HepG2 (cell line): ENCODE results near the gene SLC38A3. TPM values are rescaled to one million over a fixed set of nuclear protein-coding genes. Genes with fewer than 3 reads are reported as not detected.

Experiments used
- CBX1 ChIP-seq: IDR thresholded peaks from one replicate; pipeline ENCODE4 v1.6.1; 2016; ENCODE audit warnings: antibody characterized with exemption, low read depth
- ETV6 ChIP-seq: sonication (generic); formaldehyde crosslinking; conservative IDR thresholded peaks from 2 replicates; pipeline ENCODE4 v1.4.0; 2020; ENCODE audit warnings: missing genetic modification reagents
- JUNB ChIP-seq: sonication (generic); formaldehyde crosslinking; IDR thresholded peaks from 2 replicates; pipeline ENCODE4 v1.8.0; 2022; ENCODE audit warnings: missing genetic modification reagents, mild to moderate bottlenecking, borderline replicate concordance
- NR1H2 ChIP-seq: sonication (generic); formaldehyde crosslinking; IDR thresholded peaks from 2 replicates; pipeline ENCODE4 v1.8.1; 2022; ENCODE audit warnings: low read depth, missing genetic modification reagents, borderline replicate concordance
- RBAK ChIP-seq: sonication (generic); formaldehyde crosslinking; IDR thresholded peaks from 2 replicates; pipeline ENCODE4 v1.5.1; 2020; ENCODE audit warnings: mild to moderate bottlenecking, missing genetic modification reagents
- THYN1 ChIP-seq: sonication (generic); formaldehyde crosslinking; IDR thresholded peaks from 2 replicates; pipeline ENCODE4 v1.8.1; 2023; ENCODE audit warnings: low read depth, mild to moderate bottlenecking, moderate library complexity, missing genetic modification reagents, borderline replicate concordance
- ZNF557 ChIP-seq: sonication (generic); formaldehyde crosslinking; IDR thresholded peaks from 2 replicates; pipeline ENCODE4 v1.4.0; 2020; ENCODE audit warnings: missing genetic modification reagents
- ZNF766 ChIP-seq: sonication (generic); formaldehyde crosslinking; IDR thresholded peaks from 2 replicates; pipeline ENCODE4 v1.5.0; 2020; ENCODE audit warnings: missing genetic modification reagents, borderline replicate concordance
- ZZZ3 ChIP-seq: sonication (generic); formaldehyde crosslinking; IDR thresholded peaks from 2 replicates; pipeline ENCODE4 v1.4.0; 2020; ENCODE audit warnings: missing genetic modification reagents, mild to moderate bottlenecking, borderline replicate concordance
- polyA plus RNA-seq, 8 experiments: library from polyadenylated mRNA; depleted of rRNA in 3 of 8; stranded (reverse) in 7 of 8; unstranded in 1 of 8; fragments of >200 nt; fragmentation: Illumina TruSeq in 4 of 8; extraction: Trizol in 4 of 8; gene quantifications; 2 replicates each; pipeline versions ENCODE4 v1.2.1 to v1.2.3, GENCODE V29; 2011 to 2016; ENCODE audit warnings: low read depth in 4 of 8, missing spikeins in 1 of 8, mixed read lengths in 1 of 8; ENCODE audit not compliant: insufficient read depth in 1 of 8
- total RNA-seq, 5 experiments: library from RNA; depleted of rRNA; stranded (reverse); fragments of >200 nt; fragmentation: Illumina TruSeq; extraction: Trizol; gene quantifications; 2 replicates each; pipeline ENCODE4 v1.2.3, GENCODE V29; 2016; ENCODE audit warnings: low read depth in 1 of 5
- TF ChIP-seq, protein P1 (sequence below): IDR thresholded peaks from 2 replicates; pipeline ENCODE4 v1.6.1; 2012; ENCODE audit warnings: low read depth, low read length, improper control_type of control experiment
- TF ChIP-seq, protein P2 (sequence below): sonication (generic); formaldehyde crosslinking; IDR thresholded peaks from 2 replicates; pipeline ENCODE4 v1.4.0; 2020; ENCODE audit warnings: missing genetic modification reagents; ENCODE audit errors: not compliant biosample characterization
- TF ChIP-seq, protein P3 (sequence below): sonication (generic); formaldehyde crosslinking; IDR thresholded peaks from 2 replicates; pipeline ENCODE4 v1.4.0; 2020; ENCODE audit warnings: missing genetic modification reagents, borderline replicate concordance
- TF ChIP-seq, protein P4 (sequence below): IDR thresholded peaks from 2 replicates; pipeline ENCODE4 v1.6.1; 2016; ENCODE audit warnings: mild to moderate bottlenecking, missing biosample characterization, missing genetic modification reagents
- TF ChIP-seq, protein P5 (sequence below): sonication (generic); formaldehyde crosslinking; IDR thresholded peaks from one replicate; pipeline ENCODE4 v1.5.1; 2020; ENCODE audit warnings: mild to moderate bottlenecking, missing genetic modification reagents; ENCODE audit errors: not compliant biosample characterization

Gene SLC38A3
- total and polyA plus RNA-seq, 2 of the 13 experiments (the other 11 are each of a cell fraction or from before 2014, with no cell fraction given): 29.8 to 164 TPM

DNA sequence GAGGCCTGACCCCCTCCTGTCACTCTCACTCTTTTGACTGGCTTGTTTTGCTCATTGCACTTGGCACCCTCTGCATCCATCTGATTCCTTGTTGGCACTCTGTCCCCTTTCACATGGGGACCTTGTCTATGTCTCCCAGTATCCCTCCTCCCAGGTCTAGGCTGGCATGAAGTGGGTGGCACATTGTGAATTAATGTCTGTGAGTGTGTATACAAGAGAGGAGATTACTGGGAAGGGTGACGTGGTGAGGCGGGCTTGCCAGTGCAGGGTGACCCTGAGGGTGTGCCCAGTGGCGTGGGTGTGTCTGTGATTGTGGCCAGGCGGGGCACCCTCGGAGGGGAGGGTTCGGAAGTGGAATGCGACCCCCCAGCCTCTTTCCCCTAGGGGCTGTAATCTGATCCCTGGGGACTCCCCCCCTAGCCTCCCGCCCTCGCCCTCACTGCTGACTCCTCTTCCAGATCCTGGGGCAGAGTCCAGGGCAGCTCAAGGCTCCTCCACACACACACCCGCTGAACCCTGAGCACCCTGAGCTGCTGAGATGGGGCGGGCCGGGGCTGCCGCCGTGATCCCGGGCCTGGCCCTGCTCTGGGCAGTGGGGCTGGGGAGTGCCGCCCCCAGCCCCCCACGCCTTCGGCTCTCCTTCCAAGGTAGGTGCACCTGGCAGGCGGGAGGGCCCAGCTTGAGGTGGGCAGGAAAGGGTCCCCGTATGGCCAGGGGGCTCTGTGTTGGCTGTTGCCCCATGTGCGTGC is 63.8 kb downstream of the SLC38A3 start, which contains the start of gene SEMA3B (continued):
- TF ChIP-seq, protein P1, sequence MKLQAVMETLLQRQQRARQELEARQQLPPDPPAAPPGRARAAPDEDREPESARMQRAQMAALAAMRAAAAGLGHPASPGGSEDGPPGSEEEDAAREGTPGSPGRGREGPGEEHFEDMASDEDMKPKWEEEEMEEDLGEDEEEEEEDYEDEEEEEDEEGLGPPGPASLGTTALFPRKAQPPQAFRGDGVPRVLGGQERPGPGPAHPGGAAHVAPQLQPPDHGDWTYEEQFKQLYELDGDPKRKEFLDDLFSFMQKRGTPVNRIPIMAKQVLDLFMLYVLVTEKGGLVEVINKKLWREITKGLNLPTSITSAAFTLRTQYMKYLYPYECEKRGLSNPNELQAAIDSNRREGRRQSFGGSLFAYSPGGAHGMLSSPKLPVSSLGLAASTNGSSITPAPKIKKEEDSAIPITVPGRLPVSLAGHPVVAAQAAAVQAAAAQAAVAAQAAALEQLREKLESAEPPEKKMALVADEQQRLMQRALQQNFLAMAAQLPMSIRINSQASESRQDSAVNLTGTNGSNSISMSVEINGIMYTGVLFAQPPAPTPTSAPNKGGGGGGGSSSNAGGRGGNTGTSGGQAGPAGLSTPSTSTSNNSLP: no peak
- TF ChIP-seq RBAK (no peak), ZZZ3 (CRISPR knock-in tag) (no peak), ZNF557 (CRISPR knock-in tag) (no peak), ZNF766 (CRISPR knock-in tag) (no peak), THYN1 (CRISPR knock-in tag) (no peak), CBX1 (no peak), NR1H2 (CRISPR knock-in tag) (no peak), ETV6 (CRISPR knock-in tag) (no peak), JUNB (no peak)
- TF ChIP-seq, protein P2, sequence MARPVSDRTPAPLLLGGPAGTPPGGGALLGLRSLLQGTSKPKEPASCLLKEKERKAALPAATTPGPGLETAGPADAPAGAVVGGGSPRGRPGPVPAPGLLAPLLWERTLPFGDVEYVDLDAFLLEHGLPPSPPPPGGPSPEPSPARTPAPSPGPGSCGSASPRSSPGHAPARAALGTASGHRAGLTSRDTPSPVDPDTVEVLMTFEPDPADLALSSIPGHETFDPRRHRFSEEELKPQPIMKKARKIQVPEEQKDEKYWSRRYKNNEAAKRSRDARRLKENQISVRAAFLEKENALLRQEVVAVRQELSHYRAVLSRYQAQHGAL: no peak
- TF ChIP-seq, protein P3, sequence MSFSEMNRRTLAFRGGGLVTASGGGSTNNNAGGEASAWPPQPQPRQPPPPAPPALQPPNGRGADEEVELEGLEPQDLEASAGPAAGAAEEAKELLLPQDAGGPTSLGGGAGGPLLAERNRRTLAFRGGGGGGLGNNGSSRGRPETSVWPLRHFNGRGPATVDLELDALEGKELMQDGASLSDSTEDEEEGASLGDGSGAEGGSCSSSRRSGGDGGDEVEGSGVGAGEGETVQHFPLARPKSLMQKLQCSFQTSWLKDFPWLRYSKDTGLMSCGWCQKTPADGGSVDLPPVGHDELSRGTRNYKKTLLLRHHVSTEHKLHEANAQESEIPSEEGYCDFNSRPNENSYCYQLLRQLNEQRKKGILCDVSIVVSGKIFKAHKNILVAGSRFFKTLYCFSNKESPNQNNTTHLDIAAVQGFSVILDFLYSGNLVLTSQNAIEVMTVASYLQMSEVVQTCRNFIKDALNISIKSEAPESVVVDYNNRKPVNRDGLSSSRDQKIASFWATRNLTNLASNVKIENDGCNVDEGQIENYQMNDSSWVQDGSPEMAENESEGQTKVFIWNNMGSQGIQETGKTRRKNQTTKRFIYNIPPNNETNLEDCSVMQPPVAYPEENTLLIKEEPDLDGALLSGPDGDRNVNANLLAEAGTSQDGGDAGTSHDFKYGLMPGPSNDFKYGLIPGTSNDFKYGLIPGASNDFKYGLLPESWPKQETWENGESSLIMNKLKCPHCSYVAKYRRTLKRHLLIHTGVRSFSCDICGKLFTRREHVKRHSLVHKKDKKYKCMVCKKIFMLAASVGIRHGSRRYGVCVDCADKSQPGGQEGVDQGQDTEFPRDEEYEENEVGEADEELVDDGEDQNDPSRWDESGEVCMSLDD (CRISPR knock-in tag): no peak
- TF ChIP-seq, protein P4, sequence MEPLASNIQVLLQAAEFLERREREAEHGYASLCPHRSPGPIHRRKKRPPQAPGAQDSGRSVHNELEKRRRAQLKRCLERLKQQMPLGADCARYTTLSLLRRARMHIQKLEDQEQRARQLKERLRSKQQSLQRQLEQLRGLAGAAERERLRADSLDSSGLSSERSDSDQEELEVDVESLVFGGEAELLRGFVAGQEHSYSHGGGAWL (CRISPR knock-in tag): peak; percentile 52; the same call in 1 of the 2 replicates
- TF ChIP-seq, protein P5, sequence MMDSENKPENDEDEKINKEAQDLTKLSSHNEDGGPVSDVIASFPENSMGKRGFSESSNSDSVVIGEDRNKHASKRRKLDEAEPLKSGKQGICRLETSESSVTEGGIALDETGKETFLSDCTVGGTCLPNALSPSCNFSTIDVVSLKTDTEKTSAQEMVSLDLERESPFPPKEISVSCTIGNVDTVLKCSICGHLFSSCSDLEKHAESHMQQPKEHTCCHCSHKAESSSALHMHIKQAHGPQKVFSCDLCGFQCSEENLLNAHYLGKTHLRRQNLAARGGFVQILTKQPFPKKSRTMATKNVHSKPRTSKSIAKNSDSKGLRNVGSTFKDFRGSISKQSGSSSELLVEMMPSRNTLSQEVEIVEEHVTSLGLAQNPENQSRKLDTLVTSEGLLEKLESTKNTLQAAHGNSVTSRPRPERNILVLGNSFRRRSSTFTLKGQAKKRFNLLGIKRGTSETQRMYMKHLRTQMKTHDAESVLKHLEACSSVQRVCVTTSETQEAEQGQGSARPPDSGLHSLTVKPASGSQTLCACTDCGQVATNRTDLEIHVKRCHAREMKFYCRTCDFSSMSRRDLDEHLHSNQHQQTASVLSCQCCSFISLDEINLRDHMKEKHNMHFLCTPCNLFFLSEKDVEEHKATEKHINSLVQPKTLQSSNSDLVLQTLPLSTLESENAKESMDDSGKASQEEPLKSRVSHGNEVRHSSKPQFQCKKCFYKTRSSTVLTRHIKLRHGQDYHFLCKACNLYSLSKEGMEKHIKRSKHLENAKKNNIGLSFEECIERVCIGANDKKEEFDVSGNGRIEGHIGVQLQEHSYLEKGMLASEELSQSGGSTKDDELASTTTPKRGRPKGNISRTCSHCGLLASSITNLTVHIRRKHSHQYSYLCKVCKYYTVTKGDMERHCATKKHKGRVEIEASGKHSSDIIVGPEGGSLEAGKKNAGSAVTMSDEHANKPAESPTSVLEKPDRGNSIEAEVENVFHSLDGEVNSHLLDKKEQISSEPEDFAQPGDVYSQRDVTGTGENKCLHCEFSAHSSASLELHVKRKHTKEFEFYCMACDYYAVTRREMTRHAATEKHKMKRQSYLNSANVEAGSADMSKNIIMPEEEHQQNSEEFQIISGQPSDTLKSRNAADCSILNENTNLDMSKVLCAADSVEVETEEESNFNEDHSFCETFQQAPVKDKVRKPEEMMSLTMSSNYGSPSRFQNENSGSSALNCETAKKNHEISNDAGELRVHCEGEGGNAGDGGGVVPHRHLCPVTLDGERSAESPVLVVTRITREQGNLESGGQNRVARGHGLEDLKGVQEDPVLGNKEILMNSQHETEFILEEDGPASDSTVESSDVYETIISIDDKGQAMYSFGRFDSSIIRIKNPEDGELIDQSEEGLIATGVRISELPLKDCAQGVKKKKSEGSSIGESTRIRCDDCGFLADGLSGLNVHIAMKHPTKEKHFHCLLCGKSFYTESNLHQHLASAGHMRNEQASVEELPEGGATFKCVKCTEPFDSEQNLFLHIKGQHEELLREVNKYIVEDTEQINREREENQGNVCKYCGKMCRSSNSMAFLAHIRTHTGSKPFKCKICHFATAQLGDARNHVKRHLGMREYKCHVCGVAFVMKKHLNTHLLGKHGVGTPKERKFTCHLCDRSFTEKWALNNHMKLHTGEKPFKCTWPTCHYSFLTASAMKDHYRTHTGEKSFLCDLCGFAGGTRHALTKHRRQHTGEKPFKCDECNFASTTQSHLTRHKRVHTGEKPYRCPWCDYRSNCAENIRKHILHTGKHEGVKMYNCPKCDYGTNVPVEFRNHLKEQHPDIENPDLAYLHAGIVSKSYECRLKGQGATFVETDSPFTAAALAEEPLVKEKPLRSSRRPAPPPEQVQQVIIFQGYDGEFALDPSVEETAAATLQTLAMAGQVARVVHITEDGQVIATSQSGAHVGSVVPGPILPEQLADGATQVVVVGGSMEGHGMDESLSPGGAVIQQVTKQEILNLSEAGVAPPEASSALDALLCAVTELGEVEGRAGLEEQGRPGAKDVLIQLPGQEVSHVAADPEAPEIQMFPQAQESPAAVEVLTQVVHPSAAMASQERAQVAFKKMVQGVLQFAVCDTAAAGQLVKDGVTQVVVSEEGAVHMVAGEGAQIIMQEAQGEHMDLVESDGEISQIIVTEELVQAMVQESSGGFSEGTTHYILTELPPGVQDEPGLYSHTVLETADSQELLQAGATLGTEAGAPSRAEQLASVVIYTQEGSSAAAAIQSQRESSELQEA: no peak
